Karpas-422 (cell line): ENCODE data around the gene PLEKHG4B. TPM values are rescaled to one million over a fixed set of nuclear protein-coding genes. Genes with fewer than 3 reads are reported as not detected.

Experiments used
- DNase-seq: peaks from one replicate; pipeline ENCODE4 v3.0.0-alpha.2; 2015
- H2AFZ ChIP-seq: fragments of 200-600 bp; sonication (generic); 2 replicates; pipeline ENCODE4 v1.6.1; 2014; ENCODE audit warnings: antibody characterized with exemption, low read length, mixed read lengths
- H3K27ac ChIP-seq: fragments of 200-600 bp; sonication (generic); 2 replicates; pipeline ENCODE4 v1.5.1; 2014; ENCODE audit warnings: mild to moderate bottlenecking, low read length, moderate library complexity
- H3K27me3 ChIP-seq: fragments of 200-600 bp; sonication (generic); 2 replicates; pipeline ENCODE4 v1.6.1; 2014; ENCODE audit warnings: low read length, mixed read lengths
- H3K36me3 ChIP-seq: fragments of 200-600 bp; sonication (generic); 2 replicates; pipeline ENCODE4 v1.6.1; 2014; ENCODE audit warnings: low read length, mixed read lengths; ENCODE audit not compliant: insufficient read depth
- H3K4me1 ChIP-seq: fragments of 200-600 bp; sonication (generic); 2 replicates; pipeline ENCODE4 v1.6.1; 2014; ENCODE audit warnings: mild to moderate bottlenecking, low read length, mixed read lengths
- H3K4me2 ChIP-seq: fragments of 200-600 bp; sonication (generic); 2 replicates; pipeline ENCODE4 v1.6.1; 2014; ENCODE audit warnings: low read length, low read depth, mild to moderate bottlenecking; ENCODE audit not compliant: poor library complexity, severe bottlenecking
- H3K4me3 ChIP-seq: fragments of 200-600 bp; sonication (generic); 2 replicates; pipeline ENCODE4 v1.5.1; 2014; ENCODE audit warnings: mild to moderate bottlenecking, antibody characterized with exemption, low read length, mixed read lengths
- H3K79me2 ChIP-seq: fragments of 200-600 bp; sonication (generic); 2 replicates; pipeline ENCODE4 v1.6.1; 2014; ENCODE audit warnings: mild to moderate bottlenecking, low read length, mixed read lengths
- H3K9ac ChIP-seq: fragments of 200-600 bp; sonication (generic); 2 replicates; pipeline ENCODE4 v1.6.0; 2014; ENCODE audit warnings: low read length
- H3K9me2 ChIP-seq: fragments of 200-600 bp; sonication (generic), shearing (Covaris generic); replicated peaks from 2 replicates; pipeline ENCODE4 v1.6.0; 2014; ENCODE audit warnings: mild to moderate bottlenecking, low read length, moderate library complexity; ENCODE audit not compliant: insufficient read depth
- H3K9me3 ChIP-seq: fragments of 300-700, 200-600 bp; sonication (generic); 2 replicates; pipeline ENCODE4 v1.6.1; 2014; ENCODE audit warnings: low read length, mixed read lengths
- H4K20me1 ChIP-seq: fragments of 200-600 bp; sonication (generic); 2 replicates; pipeline ENCODE4 v1.6.1; 2014; ENCODE audit warnings: mild to moderate bottlenecking, antibody characterized with exemption, low read length, low read depth; ENCODE audit not compliant: insufficient read depth
- total RNA-seq: library from RNA; depleted of rRNA; stranded (reverse); fragments of >200 nt; shearing (Covaris generic); gene quantifications from 2 replicates; pipeline ENCODE4 v1.2.3, GENCODE V29; 2014; ENCODE audit warnings: low replicate concordance

The PLEKHG4B gene
- total RNA-seq, 1 experiment from 2014 or later = not detected

- no peak overlapping the region for H3K4me2 ChIP-seq
- no peaks in the 10 kb centered on the region for H3K36me3 ChIP-seq
- no peak for DNase-seq
- no peak overlapping the region for H2AFZ ChIP-seq
- no peaks in the 10 kb centered on the region for H3K4me1 ChIP-seq
- no peak overlapping the region for H3K27ac ChIP-seq
- no peaks in the 10 kb centered on the region for H3K27me3 ChIP-seq
- no peak overlapping the region for H3K4me3 ChIP-seq
- H3K9ac ChIP-seq = no peak overlapping the region
- no peaks in the 10 kb centered on the region for H3K79me2 ChIP-seq
- H4K20me1 ChIP-seq = no peaks in the 10 kb centered on the region
- no peaks in the 10 kb centered on the region for H3K9me2 ChIP-seq
- no peaks in the 10 kb centered on the region for H3K9me3 ChIP-seq
Measured at GRCh38 chr5:167982-168660, 76.2 kb downstream of the PLEKHG4B start.

- H3K27me3 ChIP-seq = no peaks in the 10 kb centered on the region
- H3K79me2 ChIP-seq = no peaks in the 10 kb centered on the region
- no peaks in the 10 kb centered on the region for H4K20me1 ChIP-seq
- no peak overlapping the region for H3K9ac ChIP-seq
- H3K9me3 ChIP-seq = no peaks in the 10 kb centered on the region
- no peak overlapping the region for H3K4me2 ChIP-seq
- no peaks in the 10 kb centered on the region for H3K4me1 ChIP-seq
- no peaks in the 10 kb centered on the region for H3K36me3 ChIP-seq
- H3K4me3 ChIP-seq = no peak overlapping the region
- no peak overlapping the region for H3K27ac ChIP-seq
- H3K9me2 ChIP-seq = no peaks in the 10 kb centered on the region
- DNase-seq = no peak
- H2AFZ ChIP-seq = no peak overlapping the region
Measured at GRCh38 chr5:169071-169727, 77.2 kb downstream of the PLEKHG4B start.

GRCh38 chr5:169728-170094 is 77.7 kb downstream of the PLEKHG4B start:
- H3K79me2 ChIP-seq = no peaks in the 10 kb centered on the region

GRCh38 chr5:170971-171800 is 79.2 kb downstream of the PLEKHG4B start:
- no peaks in the 10 kb centered on the region for H4K20me1 ChIP-seq
- H3K4me1 ChIP-seq = no peaks in the 10 kb centered on the region
- H3K9me3 ChIP-seq = no peaks in the 10 kb centered on the region
- H3K9me2 ChIP-seq = no peaks in the 10 kb centered on the region
- H3K9ac ChIP-seq = no peak overlapping the region
- H2AFZ ChIP-seq = no peak overlapping the region
- H3K4me3 ChIP-seq = no peak overlapping the region
- no peak overlapping the region for H3K4me2 ChIP-seq
- no peak for DNase-seq
- H3K27me3 ChIP-seq = no peaks in the 10 kb centered on the region
- H3K79me2 ChIP-seq = no peaks in the 10 kb centered on the region
- H3K27ac ChIP-seq = no peak overlapping the region
- no peaks in the 10 kb centered on the region for H3K36me3 ChIP-seq

More at GRCh38 chr5:169728-170094, 77.7 kb downstream of the PLEKHG4B start:
- Histone ChIP-seq H3K27me3 (no peaks in the 10 kb centered on the region), H3K9me2 (no peaks in the 10 kb centered on the region), H3K27ac (no peak overlapping the region), H3K4me1 (no peaks in the 10 kb centered on the region), H2AFZ (no peak overlapping the region), H3K4me2 (no peak overlapping the region), H3K36me3 (no peaks in the 10 kb centered on the region), H3K4me3 (no peak overlapping the region), H4K20me1 (no peaks in the 10 kb centered on the region), H3K9me3 (no peaks in the 10 kb centered on the region), H3K9ac (no peak overlapping the region)
- no peak for DNase-seq

GRCh38 chr5:171801-172331 is 79.9 kb downstream of the PLEKHG4B start:
- no peaks in the 10 kb centered on the region for H3K9me3 ChIP-seq
- H3K4me3 ChIP-seq = no peak overlapping the region
- no peaks in the 10 kb centered on the region for H4K20me1 ChIP-seq
- H3K9me2 ChIP-seq = no peaks in the 10 kb centered on the region
- H3K27me3 ChIP-seq = no peaks in the 10 kb centered on the region
- no peak overlapping the region for H2AFZ ChIP-seq
- H3K27ac ChIP-seq = no peak overlapping the region
- no peak overlapping the region for H3K9ac ChIP-seq
- H3K4me2 ChIP-seq = no peak overlapping the region
- H3K79me2 ChIP-seq = no peaks in the 10 kb centered on the region
- H3K36me3 ChIP-seq = no peaks in the 10 kb centered on the region
- H3K4me1 ChIP-seq = no peaks in the 10 kb centered on the region
- DNase-seq = no peak

GRCh38 chr5:172421-172820 is 80.5 kb downstream of the PLEKHG4B start:
- no peaks in the 10 kb centered on the region for H3K36me3 ChIP-seq
- DNase-seq = no peak

GRCh38 chr5:172841-173251 is 80.9 kb downstream of the PLEKHG4B start:
- no peak for DNase-seq
- H3K27me3 ChIP-seq = no peaks in the 10 kb centered on the region
- H2AFZ ChIP-seq = no peak overlapping the region
- no peaks in the 10 kb centered on the region for H3K9me2 ChIP-seq
- no peaks in the 10 kb centered on the region for H3K36me3 ChIP-seq
- H3K27ac ChIP-seq = no peak overlapping the region
- no peak overlapping the region for H3K4me3 ChIP-seq
- H3K9me3 ChIP-seq = no peaks in the 10 kb centered on the region
- H3K4me2 ChIP-seq = no peak overlapping the region
- H3K9ac ChIP-seq = no peak overlapping the region
- H3K79me2 ChIP-seq = no peaks in the 10 kb centered on the region
- H4K20me1 ChIP-seq = no peaks in the 10 kb centered on the region
- H3K4me1 ChIP-seq = no peaks in the 10 kb centered on the region

More at GRCh38 chr5:172421-172820, 80.5 kb downstream of the PLEKHG4B start:
- Histone ChIP-seq H3K4me1 (no peaks in the 10 kb centered on the region), H3K9ac (no peak overlapping the region), H3K9me3 (no peaks in the 10 kb centered on the region), H3K27ac (no peak overlapping the region), H2AFZ (no peak overlapping the region), H4K20me1 (no peaks in the 10 kb centered on the region), H3K9me2 (no peaks in the 10 kb centered on the region), H3K27me3 (no peaks in the 10 kb centered on the region), H3K79me2 (no peaks in the 10 kb centered on the region), H3K4me2 (no peak overlapping the region), H3K4me3 (no peak overlapping the region)
